Liver (tissue), 9 donors: ENCODE data around the gene CREBL2. TPM values are rescaled to one million over a fixed set of nuclear protein-coding genes. Genes with fewer than 3 reads are reported as not detected.

Source experiments
- DNase-seq: peaks from one replicate; pipeline ENCODE4 v3.0.0-alpha.2; 2017; ENCODE audit warnings: low spot score
- H3K27ac ChIP-seq, 2 donors: one replicate each; pipeline ENCODE4 v1.7.0; 2013; ENCODE audit warnings: inconsistent platforms in 2 of 2, low read length in 2 of 2, control low read depth in 1 of 2, low read depth in 1 of 2, mild to moderate bottlenecking in 1 of 2
- H3K27me3 ChIP-seq, 4 donors: one replicate each; pipeline versions ENCODE4 v1.6.1 to v1.7.0; 2013; ENCODE audit warnings: low read length in 3 of 4, inconsistent platforms in 1 of 4, mild to moderate bottlenecking in 1 of 4, moderate library complexity in 1 of 4; ENCODE audit not compliant: control insufficient read depth in 4 of 4, insufficient read depth in 4 of 4
- H3K36me3 ChIP-seq, 4 donors: one replicate each; pipeline versions ENCODE4 v1.6.1 to v1.7.0; 2013; ENCODE audit warnings: low read length in 3 of 4, mild to moderate bottlenecking in 3 of 4, low read depth in 1 of 4, moderate library complexity in 1 of 4; ENCODE audit not compliant: control insufficient read depth in 4 of 4, insufficient read depth in 3 of 4
- H3K4me1 ChIP-seq, 4 donors: one replicate each; pipeline versions ENCODE4 v1.6.1 to v1.7.0; 2013; ENCODE audit warnings: low read length in 3 of 4, mild to moderate bottlenecking in 3 of 4, moderate library complexity in 1 of 4; ENCODE audit not compliant: control insufficient read depth in 4 of 4, insufficient read depth in 4 of 4
- H3K4me3 ChIP-seq, 3 donors: one replicate each; pipeline versions ENCODE4 v1.6.1 to v1.7.0; 2013; ENCODE audit warnings: low read length in 3 of 3, control low read depth in 1 of 3, low read depth in 1 of 3, mild to moderate bottlenecking in 1 of 3
- H3K9ac ChIP-seq, 2 donors: one replicate each; pipeline ENCODE4 v1.7.0; 2013; ENCODE audit warnings: low read length in 2 of 2, mild to moderate bottlenecking in 2 of 2, moderate library complexity in 2 of 2, control low read depth in 1 of 2, low read depth in 1 of 2
- H3K9me3 ChIP-seq, 4 donors: one replicate each; pipeline versions ENCODE4 v1.6.1 to v1.7.0; 2013; ENCODE audit warnings: low read length in 3 of 4; ENCODE audit not compliant: control insufficient read depth in 4 of 4
- EGR1 ChIP-seq, 2 donors: IDR thresholded peaks; 2 replicates each; pipeline ENCODE4 v1.6.1; 2016 to 2018; ENCODE audit warnings: antibody characterized with exemption in 2 of 2, low read depth in 2 of 2
- FOXA2 ChIP-seq: IDR thresholded peaks from 2 replicates; pipeline ENCODE4 v1.6.1; 2016; ENCODE audit warnings: antibody characterized with exemption
- GABPA ChIP-seq, 2 donors: IDR thresholded peaks in 1 of 2; conservative IDR thresholded peaks in 1 of 2; 2 replicates each; pipeline ENCODE4 v1.6.1; 2016; ENCODE audit warnings: antibody characterized with exemption in 2 of 2, mild to moderate bottlenecking in 1 of 2, moderate library complexity in 1 of 2
- HNF4A ChIP-seq, 2 donors: conservative IDR thresholded peaks; 2 replicates each; pipeline ENCODE4 v1.6.1; 2016; ENCODE audit warnings: antibody characterized with exemption in 2 of 2, mild to moderate bottlenecking in 2 of 2
- HNF4G ChIP-seq: IDR thresholded peaks from 2 replicates; pipeline ENCODE4 v1.6.1; 2016; ENCODE audit warnings: antibody characterized with exemption
- JUND ChIP-seq, 2 donors: IDR thresholded peaks; 2 replicates each; pipeline ENCODE4 v1.6.1; 2016; ENCODE audit warnings: antibody characterized with exemption in 2 of 2
- NR2F2 ChIP-seq: IDR thresholded peaks from 2 replicates; pipeline ENCODE4 v1.6.1; 2016; ENCODE audit warnings: antibody characterized with exemption
- RAD21 ChIP-seq, 2 donors: IDR thresholded peaks; 2 replicates each; pipeline ENCODE4 v1.6.1; 2016; ENCODE audit warnings: antibody characterized with exemption in 2 of 2, mild to moderate bottlenecking in 2 of 2
- RXRA ChIP-seq, 2 donors: IDR thresholded peaks; 2 replicates each; pipeline ENCODE4 v1.6.1; 2017 to 2018; ENCODE audit warnings: antibody characterized with exemption in 2 of 2, mild to moderate bottlenecking in 1 of 2
- SP1 ChIP-seq: IDR thresholded peaks from 2 replicates; pipeline ENCODE4 v1.6.1; 2018; ENCODE audit warnings: antibody characterized with exemption, mild to moderate bottlenecking
- TAF1 ChIP-seq: conservative IDR thresholded peaks from 2 replicates; pipeline ENCODE4 v1.6.1; 2016; ENCODE audit warnings: antibody characterized with exemption, mild to moderate bottlenecking
- ZBTB33 ChIP-seq: IDR thresholded peaks from 2 replicates; pipeline ENCODE4 v1.6.1; 2016; ENCODE audit warnings: antibody characterized with exemption
- WGBS: extraction: QIAGEN DNeasy Blood & Tissue Kit; methylation state at CpG from one replicate; pipeline ENCODE4 v1.1.7; 2013; 5-methylcytosine and 5-hydroxymethylcytosine counted together
- polyA plus RNA-seq, 2 donors: library from polyadenylated mRNA; stranded (reverse) in 1 of 2; unstranded in 1 of 2; fragments of 200-250 nt in 1 of 2; fragments of >200 nt in 1 of 2; fragmentation: Nextera tagmentation in 1 of 2; extraction: Ambion mirVana in 1 of 2; gene quantifications; one replicate each; pipeline versions ENCODE4 v1.2.1 to v1.2.3, GENCODE V29; 2013 to 2015
- total RNA-seq, 2 donors: library from RNA; depleted of rRNA; stranded (reverse); fragments of >200 nt; gene quantifications; one replicate each; pipeline ENCODE4 v1.2.3, GENCODE V29; 2014
- TF ChIP-seq, protein P1 (sequence below): fragments of 150-350 bp; IDR thresholded peaks from 2 replicates; pipeline ENCODE4 v1.5.1; 2017; ENCODE audit warnings: improper control_type of control experiment, low read depth, low read length; ENCODE audit not compliant: missing input control
- TF ChIP-seq, protein P2 (sequence below): IDR thresholded peaks from 2 replicates; pipeline ENCODE4 v1.6.1; 2016; ENCODE audit warnings: antibody characterized with exemption
- TF ChIP-seq, protein P3 (sequence below): IDR thresholded peaks from 2 replicates; pipeline ENCODE4 v1.6.1; 2016; ENCODE audit warnings: antibody characterized with exemption
- donor health status: healthy.
- donor health status: healthy.
- donor health status: healthy.
- donor health status: healthy.
- donor health status: healthy.

Gene CREBL2
- total and polyA plus RNA-seq, 4 donors: 14.6 to 27.4 (median 19.0) TPM

GRCh38 chr12:12612358-12612757 lies 682 bp downstream of the CREBL2 start:
- Histone ChIP-seq H3K4me1 (peaks cover 6 to 18% (median 11%) of the 10 kb centered on the region in 4 donors), H3K27ac (peak overlapping the region; percentile 95 to 98), H3K9me3 (no peaks in the 10 kb centered on the region), H3K4me3 (peak overlapping the region; percentile 74 to 92 (median 80)), H3K27me3 (no peaks in the 10 kb centered on the region), H3K36me3 (no peaks in the 10 kb centered on the region), H3K9ac (peak overlapping the region; percentile 88 to 96)
- under 1% methylated on average over 7 of the region's 7 CpGs for WGBS
- no peak for TF ChIP-seq HNF4G
- no peak for TF ChIP-seq RXRA (IDR thresholded peaks at IDR 0.05)
- TF ChIP-seq TAF1: no peak
- TF ChIP-seq NR2F2: no peak
- peak; percentile 53 for TF ChIP-seq SP1
- no peak for TF ChIP-seq RAD21 (IDR thresholded peaks at IDR 0.05)
- TF ChIP-seq HNF4A (conservative IDR thresholded peaks at IDR 0.05): peak in 1 of 2 donors; percentile 42
- DNase-seq: no peak

DNA sequence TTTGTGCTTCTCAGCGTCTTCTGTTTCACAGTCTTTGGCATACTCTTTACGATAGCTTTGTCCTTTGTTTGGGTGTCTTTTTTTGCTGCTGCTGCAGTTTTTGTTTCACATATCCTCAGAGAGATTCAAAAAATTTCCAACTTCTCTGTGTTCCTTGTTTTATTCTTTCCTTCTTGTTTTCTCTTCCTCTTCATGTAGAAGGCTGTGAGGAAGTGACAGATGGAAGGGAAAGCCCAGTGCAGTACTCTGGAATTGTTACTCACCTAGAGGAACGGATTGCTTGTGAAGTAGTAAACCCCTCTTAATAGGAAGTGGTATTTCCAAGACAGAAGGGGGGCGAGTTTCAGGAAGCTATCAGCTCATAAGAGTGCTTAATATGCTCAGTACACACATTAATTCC lies 1.7 kb downstream of the CREBL2 start:
- Histone ChIP-seq H3K9me3 (no peaks in the 10 kb centered on the region), H3K36me3 (no peaks in the 10 kb centered on the region), H3K27ac (peak overlapping the region; percentile 2 to 38), H3K9ac (peak overlapping the region in 1 of 2 donors; percentile 44), H3K4me3 (no peak overlapping the region), H3K27me3 (no peaks in the 10 kb centered on the region), H3K4me1 (peaks cover 6 to 18% (median 11%) of the 10 kb centered on the region in 4 donors)
- WGBS: 53% methylated on average over 4 of the region's 4 CpGs
- no peak for TF ChIP-seq FOXA2
- no peak for TF ChIP-seq GABPA (IDR thresholded peaks at IDR 0.05 in 1 of 2, conservative IDR thresholded peaks at IDR 0.05 in 1 of 2)
- TF ChIP-seq HNF4A (conservative IDR thresholded peaks at IDR 0.05): no peak
- no peak for TF ChIP-seq RXRA (IDR thresholded peaks at IDR 0.05)
- no peak for TF ChIP-seq EGR1 (IDR thresholded peaks at IDR 0.05; ENCODE audit: low read depth in 2 of 2)
- TF ChIP-seq, protein P1, sequence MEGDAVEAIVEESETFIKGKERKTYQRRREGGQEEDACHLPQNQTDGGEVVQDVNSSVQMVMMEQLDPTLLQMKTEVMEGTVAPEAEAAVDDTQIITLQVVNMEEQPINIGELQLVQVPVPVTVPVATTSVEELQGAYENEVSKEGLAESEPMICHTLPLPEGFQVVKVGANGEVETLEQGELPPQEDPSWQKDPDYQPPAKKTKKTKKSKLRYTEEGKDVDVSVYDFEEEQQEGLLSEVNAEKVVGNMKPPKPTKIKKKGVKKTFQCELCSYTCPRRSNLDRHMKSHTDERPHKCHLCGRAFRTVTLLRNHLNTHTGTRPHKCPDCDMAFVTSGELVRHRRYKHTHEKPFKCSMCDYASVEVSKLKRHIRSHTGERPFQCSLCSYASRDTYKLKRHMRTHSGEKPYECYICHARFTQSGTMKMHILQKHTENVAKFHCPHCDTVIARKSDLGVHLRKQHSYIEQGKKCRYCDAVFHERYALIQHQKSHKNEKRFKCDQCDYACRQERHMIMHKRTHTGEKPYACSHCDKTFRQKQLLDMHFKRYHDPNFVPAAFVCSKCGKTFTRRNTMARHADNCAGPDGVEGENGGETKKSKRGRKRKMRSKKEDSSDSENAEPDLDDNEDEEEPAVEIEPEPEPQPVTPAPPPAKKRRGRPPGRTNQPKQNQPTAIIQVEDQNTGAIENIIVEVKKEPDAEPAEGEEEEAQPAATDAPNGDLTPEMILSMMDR: no peak
- TF ChIP-seq SP1: no peak
- no peak for DNase-seq

DNA sequence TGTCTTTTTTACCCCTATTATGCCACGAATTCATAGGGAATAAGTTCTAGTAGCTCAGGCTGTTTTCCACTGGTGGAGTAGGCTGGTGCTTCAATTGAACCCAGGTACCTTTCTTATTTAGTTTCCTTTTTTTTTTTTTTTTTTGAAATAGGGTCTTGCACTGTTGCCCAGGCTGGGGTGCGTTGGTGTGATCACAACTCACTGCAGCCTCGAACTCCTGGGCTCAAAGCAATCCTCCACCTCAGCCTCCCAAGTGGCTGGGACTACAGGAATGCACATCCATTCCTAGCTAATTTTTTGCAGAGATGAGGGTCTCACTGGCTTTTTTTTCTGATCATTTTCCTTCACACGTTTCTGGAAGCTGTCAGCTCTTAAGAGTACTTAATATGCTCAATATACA lies 2.7 kb downstream of the CREBL2 start:
- Histone ChIP-seq H3K9me3 (no peaks in the 10 kb centered on the region), H3K36me3 (no peaks in the 10 kb centered on the region), H3K27ac (no peak overlapping the region), H3K9ac (no peak overlapping the region), H3K4me1 (peaks cover 6 to 18% (median 11%) of the 10 kb centered on the region in 4 donors), H3K4me3 (no peak overlapping the region), H3K27me3 (no peaks in the 10 kb centered on the region)
- DNase-seq: no peak
- WGBS: 95% methylated on average over 4 of the region's 4 CpGs
- TF ChIP-seq JUND (IDR thresholded peaks at IDR 0.05) (no peak), ZBTB33 (no peak), SP1 (no peak), GABPA (IDR thresholded peaks at IDR 0.05 in 1 of 2, conservative IDR thresholded peaks at IDR 0.05 in 1 of 2) (no peak)
- TF ChIP-seq, protein P2, sequence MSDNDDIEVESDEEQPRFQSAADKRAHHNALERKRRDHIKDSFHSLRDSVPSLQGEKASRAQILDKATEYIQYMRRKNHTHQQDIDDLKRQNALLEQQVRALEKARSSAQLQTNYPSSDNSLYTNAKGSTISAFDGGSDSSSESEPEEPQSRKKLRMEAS: no peak
- TF ChIP-seq, protein P3, sequence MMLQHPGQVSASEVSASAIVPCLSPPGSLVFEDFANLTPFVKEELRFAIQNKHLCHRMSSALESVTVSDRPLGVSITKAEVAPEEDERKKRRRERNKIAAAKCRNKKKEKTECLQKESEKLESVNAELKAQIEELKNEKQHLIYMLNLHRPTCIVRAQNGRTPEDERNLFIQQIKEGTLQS: no peak
- TF ChIP-seq, protein P1: no peak
